ENCODE data around the gene DNPH1. TPM values are rescaled to one million over a fixed set of nuclear protein-coding genes. Genes with fewer than 3 reads are reported as not detected.

The DNPH1 gene
- total and polyA plus RNA-seq, 11 donors = 18.9 to 63.7 (median 29.7) TPM

DNA sequence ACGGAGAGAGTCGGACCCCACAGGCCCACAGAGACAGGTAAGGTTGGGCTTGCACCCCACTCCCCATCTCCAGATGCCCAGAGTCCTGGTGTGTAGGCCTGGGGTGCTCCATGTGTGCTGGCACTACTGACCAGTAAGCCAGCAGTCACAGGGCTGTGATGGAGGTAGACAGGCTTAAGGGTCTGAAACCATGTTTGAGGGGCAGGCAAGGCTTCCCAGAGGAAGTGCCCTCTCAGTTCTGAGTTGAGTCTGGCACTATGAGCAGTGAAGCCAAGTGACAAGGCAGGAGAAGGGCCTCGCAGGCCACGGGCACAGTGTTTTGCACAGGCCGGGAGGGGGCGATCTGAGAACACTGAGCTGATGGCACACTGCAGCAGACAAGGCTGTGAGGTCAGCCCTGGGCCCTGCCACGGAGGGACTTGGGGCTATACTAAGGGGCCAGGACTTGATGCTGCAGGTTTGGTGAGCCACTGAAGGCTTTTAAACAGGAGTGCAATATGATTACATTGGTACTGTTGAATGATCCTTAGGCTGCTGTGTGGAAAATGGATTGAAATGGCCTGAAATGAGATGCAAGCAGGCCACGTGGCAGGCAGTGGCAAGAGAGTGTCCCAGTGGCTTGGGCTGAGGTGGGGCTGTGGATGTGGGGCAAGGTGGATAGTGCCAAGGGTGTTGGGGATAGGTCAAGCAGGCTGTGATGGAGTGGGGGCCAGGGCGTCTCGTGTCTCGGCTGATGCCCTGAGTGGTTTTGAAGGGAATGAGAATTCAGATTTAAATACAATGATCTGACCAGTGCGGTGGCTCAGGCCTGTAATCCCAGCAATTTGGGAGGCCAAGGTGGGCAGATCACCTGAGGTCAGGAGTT lies 34.3 kb upstream of the DNPH1 start:
- peak; percentile 67 to 84 (median 80) for ATAC-seq
- Histone ChIP-seq H3K36me3 (no peaks in the 10 kb centered on the region), H3K4me3 (no peak overlapping the region), H3K4me1 (peaks cover 0 to 25% (median 10%) of the 10 kb centered on the region in 12 donors), H3K27ac (no peak overlapping the region), H3K9me3 (no peaks in the 10 kb centered on the region), H3K27me3 (peaks cover 0 to 6% (median 0%) of the 10 kb centered on the region in 9 donors)
- WGBS, 4 donors = 52 to 59% (median 56%) methylated on average over 10 to 12 of the region's 12 CpGs
- intact Hi-C loops (cut with DNase I) = loop anchor here (1.0 to 10.0 kb wide), 8 partner anchors 69 to 244 kb away; no protein-coding TSS in a partner anchor
- DNase-seq = peak; percentile 74 to 88 (median 80)
- TF ChIP-seq POLR2A (IDR thresholded peaks at IDR 0.05) = no peak
- TF ChIP-seq, protein P1, sequence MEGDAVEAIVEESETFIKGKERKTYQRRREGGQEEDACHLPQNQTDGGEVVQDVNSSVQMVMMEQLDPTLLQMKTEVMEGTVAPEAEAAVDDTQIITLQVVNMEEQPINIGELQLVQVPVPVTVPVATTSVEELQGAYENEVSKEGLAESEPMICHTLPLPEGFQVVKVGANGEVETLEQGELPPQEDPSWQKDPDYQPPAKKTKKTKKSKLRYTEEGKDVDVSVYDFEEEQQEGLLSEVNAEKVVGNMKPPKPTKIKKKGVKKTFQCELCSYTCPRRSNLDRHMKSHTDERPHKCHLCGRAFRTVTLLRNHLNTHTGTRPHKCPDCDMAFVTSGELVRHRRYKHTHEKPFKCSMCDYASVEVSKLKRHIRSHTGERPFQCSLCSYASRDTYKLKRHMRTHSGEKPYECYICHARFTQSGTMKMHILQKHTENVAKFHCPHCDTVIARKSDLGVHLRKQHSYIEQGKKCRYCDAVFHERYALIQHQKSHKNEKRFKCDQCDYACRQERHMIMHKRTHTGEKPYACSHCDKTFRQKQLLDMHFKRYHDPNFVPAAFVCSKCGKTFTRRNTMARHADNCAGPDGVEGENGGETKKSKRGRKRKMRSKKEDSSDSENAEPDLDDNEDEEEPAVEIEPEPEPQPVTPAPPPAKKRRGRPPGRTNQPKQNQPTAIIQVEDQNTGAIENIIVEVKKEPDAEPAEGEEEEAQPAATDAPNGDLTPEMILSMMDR (IDR thresholded peaks at IDR 0.05) = peak; percentile 58 to 77 (median 68)

- 83 to 94% (median 89%) methylated on average over 13 to 39 of the region's 39 CpGs for WGBS, 4 donors
- H3K4me3 ChIP-seq = no peak overlapping the region
- DNase-seq = peak in 1 of 5 donors; percentile 51
- H3K27ac ChIP-seq = no peak overlapping the region
- H3K36me3 ChIP-seq = no peaks in the 10 kb centered on the region
- no peaks in the 10 kb centered on the region for H3K9me3 ChIP-seq
- TF ChIP-seq, protein P1 (IDR thresholded peaks at IDR 0.05) = no peak
- no peak for TF ChIP-seq POLR2A (IDR thresholded peaks at IDR 0.05)
- peaks cover 0 to 18% (median 4%) of the 10 kb centered on the region in 12 donors for H3K4me1 ChIP-seq
- ATAC-seq = no peak
- no peaks in the 10 kb centered on the region for H3K27me3 ChIP-seq
- intact Hi-C loops (cut with DNase I) = loop anchor here (1.0 to 10.0 kb wide), 7 partner anchors 69 to 244 kb away; no protein-coding TSS in a partner anchor
Measured at GRCh38 chr6:43262780-43263313, 33.6 kb upstream of the DNPH1 start.

- no peak overlapping the region for H3K4me3 ChIP-seq
- H3K27me3 ChIP-seq = no peaks in the 10 kb centered on the region
- intact Hi-C loops (cut with DNase I) = loop anchor here (2.0 to 10.0 kb wide), 6 partner anchors 70 to 245 kb away; no protein-coding TSS in a partner anchor
- H3K36me3 ChIP-seq = no peaks in the 10 kb centered on the region
- no peak for TF ChIP-seq POLR2A (IDR thresholded peaks at IDR 0.05)
- TF ChIP-seq, protein P1 (IDR thresholded peaks at IDR 0.05) = no peak
- DNase-seq = peak in 1 of 5 donors; percentile 26
- no peaks in the 10 kb centered on the region for H3K9me3 ChIP-seq
- ATAC-seq = peak in 1 of 4 donors; percentile 31
- H3K4me1 ChIP-seq = peaks cover 0 to 12% (median 0%) of the 10 kb centered on the region in 12 donors
- no peak overlapping the region for H3K27ac ChIP-seq
- 79 to 91% (median 83%) methylated on average over 14 of the region's 14 CpGs for WGBS, 4 donors
Measured at GRCh38 chr6:43262000-43262779, 32.9 kb upstream of the DNPH1 start.
